ENCODE results near the gene STAT5A. TPM values are rescaled to one million over a fixed set of nuclear protein-coding genes. Genes with fewer than 3 reads are reported as not detected.

STAT5A gene
- total and polyA plus RNA-seq, 9 of the 15 experiments (the other 6 are each of a cell fraction or from before 2014, with no cell fraction given) = 79.9 to 415 (median 196) TPM

GRCh38 chr17:42322382-42323267 is 34.3 kb downstream of the STAT5A start (continued):
- TF ChIP-seq CUX1 (CRISPR knock-in tag; IDR thresholded peaks at IDR 0.05) = no peak
- no peak for TF ChIP-seq ZNF551 (CRISPR knock-in tag; IDR thresholded peaks at IDR 0.05)
- no peak for TF ChIP-seq PTBP1 (IDR thresholded peaks at IDR 0.05; ENCODE audit: low read depth, low read length)
- no peak for TF ChIP-seq ZNF274 (IDR thresholded peaks at IDR 0.05; ENCODE audit: borderline replicate concordance, low read depth, low read length)
- no peak for TF ChIP-seq ZNF253 (CRISPR knock-in tag; conservative IDR thresholded peaks at IDR 0.05)
- TF ChIP-seq ZBTB43 (CRISPR knock-in tag; IDR thresholded peaks at IDR 0.05) = no peak
- TF ChIP-seq MEF2A (IDR thresholded peaks at IDR 0.05; ENCODE audit: control insufficient read depth, low read depth, low read length) = no peak
- no peak for TF ChIP-seq ZBTB40 (IDR thresholded peaks at IDR 0.05)
- TF ChIP-seq ZBTB40 (CRISPR knock-in tag; IDR thresholded peaks at IDR 0.05) = no peak
- no peak for TF ChIP-seq SAFB (IDR thresholded peaks at IDR 0.05; ENCODE audit: borderline replicate concordance, low read depth, low read length)
- TF ChIP-seq ZNF217 (CRISPR knock-in tag; IDR thresholded peaks at IDR 0.05) = no peak

Measured in K562 (cell line).